H4 (cell line): ENCODE data around the gene TMEM131L. TPM values are rescaled to one million over a fixed set of nuclear protein-coding genes. Genes with fewer than 3 reads are reported as not detected.
"Not testable (repeated sequence)": the region's sequence is repeated elsewhere in the genome, so short reads cannot be mapped to it uniquely, and the experiment has no call there.

Source experiments
- DNase-seq: peaks from one replicate; pipeline ENCODE4 v3.0.0-alpha.2; 2015; ENCODE audit warnings: low spot score
- total RNA-seq: library from RNA; depleted of rRNA; stranded (reverse); fragments of >200 nt; shearing (Covaris generic); gene quantifications from 2 replicates; pipeline ENCODE4 v1.2.3, GENCODE V29; 2014

The TMEM131L gene
- total RNA-seq, 1 experiment from 2014 or later, result 14.2 TPM

- no peak for DNase-seq
Measured at GRCh38 chr4:153538487-153539357, 72.6 kb downstream of the TMEM131L start.

GRCh38 chr4:153539422-153539821 is 73.3 kb downstream of the TMEM131L start:
- DNase-seq, result no peak

- DNase-seq, result peak; percentile 79
Measured at GRCh38 chr4:153541456-153542096, 75.4 kb downstream of the TMEM131L start.

DNA sequence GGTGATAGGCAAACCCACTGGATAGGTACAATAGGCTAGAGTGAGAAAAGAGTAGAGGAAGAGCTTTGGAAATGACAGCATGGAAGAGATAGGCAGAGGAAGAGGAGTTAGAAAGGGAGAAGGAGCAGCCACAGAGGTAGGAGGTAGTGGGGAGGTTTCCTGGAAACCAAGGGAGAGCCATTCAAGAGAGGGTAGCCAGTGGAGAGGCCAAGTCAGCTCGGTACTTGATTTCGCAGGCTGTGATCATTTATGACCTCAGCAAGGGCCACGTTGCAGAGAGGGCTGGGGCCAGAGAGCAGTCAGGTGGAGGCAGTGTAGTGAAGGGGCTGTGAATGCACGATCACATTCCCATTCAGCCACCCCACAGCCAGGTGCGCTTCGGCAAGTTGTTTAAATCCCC is 76.0 kb downstream of the TMEM131L start:
- no peak for DNase-seq

DNA sequence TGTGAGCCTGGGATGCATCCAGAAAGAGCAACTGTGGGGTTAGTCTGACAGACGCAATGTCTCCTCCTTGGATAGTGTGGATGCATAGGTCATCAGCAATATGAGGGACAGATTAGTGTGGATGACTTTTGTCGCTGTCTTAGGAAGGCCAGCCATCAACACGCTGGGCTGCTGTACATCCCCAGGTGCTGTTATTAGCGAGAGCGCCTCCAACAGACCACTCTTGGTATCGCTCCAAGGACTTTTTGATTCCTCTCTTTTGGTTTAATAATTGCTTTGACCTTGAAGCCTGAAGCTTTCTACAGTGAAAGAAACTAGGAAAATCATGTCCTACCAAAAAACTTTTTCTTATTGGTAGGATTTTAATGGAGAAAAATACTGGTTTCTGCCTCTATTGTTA is 76.7 kb downstream of the TMEM131L start:
- DNase-seq, result no peak

DNA sequence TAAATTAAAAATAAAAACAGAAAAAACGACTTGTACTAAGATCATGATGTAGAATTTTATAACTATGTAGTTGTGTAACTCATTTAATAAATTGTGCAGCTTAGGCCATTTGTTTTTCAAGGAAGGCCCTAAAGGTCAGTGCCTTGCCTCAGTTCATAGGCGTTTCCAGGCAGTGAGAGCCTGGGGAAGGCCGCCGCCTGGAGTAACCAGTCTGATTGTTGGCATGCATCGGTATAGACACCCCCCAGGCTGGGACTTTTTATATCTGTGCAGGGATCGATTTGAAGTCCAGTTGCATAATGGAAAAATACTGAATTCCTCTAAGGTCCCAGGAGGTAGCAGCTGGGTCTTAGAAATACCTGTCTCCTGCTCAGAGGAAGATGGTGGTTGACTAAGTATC is 77.2 kb downstream of the TMEM131L start:
- DNase-seq, result no peak

GRCh38 chr4:153545822-153546221 is 79.7 kb downstream of the TMEM131L start:
- no peak for DNase-seq

GRCh38 chr4:153546280-153546679 is 80.1 kb downstream of the TMEM131L start:
- DNase-seq, result no peak

DNA sequence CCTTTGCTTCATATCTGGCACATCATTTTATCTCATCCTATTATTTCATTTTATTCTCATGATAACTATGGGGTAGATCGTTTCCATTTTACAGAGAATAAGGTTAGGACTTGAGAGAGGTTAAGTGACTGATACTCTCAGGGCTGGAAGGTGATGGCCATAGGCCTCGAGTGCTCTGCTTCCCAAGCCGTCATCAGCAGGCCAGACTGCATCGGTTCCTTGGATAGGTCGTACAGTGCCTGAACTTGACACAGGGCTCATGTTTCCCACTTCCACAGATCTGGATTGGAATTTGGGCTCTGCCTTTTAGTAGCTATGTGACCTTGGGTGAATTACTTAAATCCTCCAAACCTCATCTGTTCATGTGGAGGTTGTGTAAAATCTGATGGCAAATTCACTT is 81.4 kb downstream of the TMEM131L start:
- no peak for DNase-seq

DNA sequence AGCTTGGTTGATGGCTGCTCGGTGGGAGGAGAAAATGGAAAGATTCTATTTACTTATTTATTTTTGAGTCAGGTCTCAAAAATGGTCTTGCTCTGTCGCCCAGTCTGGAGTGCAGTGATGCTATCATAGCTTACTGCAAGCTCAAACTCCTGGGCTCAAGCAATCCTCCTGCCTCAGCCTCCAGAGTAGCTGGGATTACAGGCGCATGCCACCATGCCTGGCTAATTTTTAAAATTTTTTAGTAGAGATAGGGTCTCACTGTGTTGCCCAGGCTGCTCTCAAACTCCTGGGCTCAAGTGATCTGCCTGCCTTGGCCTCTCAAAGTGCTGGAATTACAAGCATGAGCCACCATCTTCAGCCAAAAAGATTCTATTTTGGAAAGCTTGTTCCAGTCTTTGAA is 82.7 kb downstream of the TMEM131L start:
- DNase-seq, result not testable (repeated sequence)

- DNase-seq, result no peak
Measured at GRCh38 chr4:153549405-153549804, 83.2 kb downstream of the TMEM131L start.

DNA sequence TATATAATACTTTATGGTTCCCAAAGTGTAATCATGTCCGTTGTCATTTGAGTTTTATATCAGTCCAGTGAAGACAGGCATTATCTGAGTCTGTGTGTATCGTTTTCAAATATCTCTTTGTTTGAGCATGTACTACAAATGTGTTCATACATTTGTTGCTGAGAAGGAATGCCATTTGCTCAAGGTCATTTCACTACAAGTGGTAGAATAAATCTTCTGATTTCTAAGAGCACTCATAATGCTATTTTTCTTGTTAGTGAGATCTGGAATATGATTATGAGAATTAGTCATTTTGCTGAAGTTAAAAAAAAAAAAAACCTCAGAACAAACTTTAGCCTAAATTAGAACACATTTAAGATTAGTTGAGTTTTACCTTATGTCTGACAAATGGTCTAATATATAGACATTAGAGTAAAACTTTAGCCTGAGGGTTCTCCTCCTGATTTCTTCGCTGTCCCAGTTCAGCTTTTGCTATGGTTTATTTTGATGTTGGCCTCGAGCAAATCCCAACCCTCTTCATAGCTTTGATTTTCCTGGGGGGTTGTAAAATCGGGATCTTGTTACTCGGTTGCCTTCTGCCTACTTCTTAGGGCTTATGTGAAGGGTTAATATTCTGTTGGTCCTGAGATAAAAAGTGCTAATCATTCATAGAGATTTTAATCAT is 87.1 kb downstream of the TMEM131L start:
- DNase-seq, result no peak

- DNase-seq, result no peak
Measured at GRCh38 chr4:153553819-153554170, 87.6 kb downstream of the TMEM131L start.

- peak; percentile 63 for DNase-seq
Measured at GRCh38 chr4:153555730-153556434, 89.7 kb downstream of the TMEM131L start.

DNA sequence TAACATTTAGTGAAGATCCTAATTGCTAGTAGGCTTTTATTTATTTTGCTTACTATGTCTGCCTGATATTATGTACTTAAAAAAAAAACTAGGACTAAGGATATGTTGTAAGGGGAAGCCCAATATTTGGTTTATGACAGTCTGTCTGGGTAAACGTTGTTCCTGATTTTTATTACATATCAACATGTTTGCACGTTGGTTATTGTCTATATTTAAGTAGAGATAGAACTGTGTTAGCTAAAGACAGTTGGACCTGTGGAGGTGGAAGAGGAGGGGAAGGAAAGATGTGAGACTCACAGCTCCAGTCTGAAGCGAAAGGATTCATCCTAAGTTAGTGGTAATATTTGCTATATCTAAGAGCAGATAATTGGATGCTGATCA is 90.3 kb downstream of the TMEM131L start:
- no peak for DNase-seq

DNA sequence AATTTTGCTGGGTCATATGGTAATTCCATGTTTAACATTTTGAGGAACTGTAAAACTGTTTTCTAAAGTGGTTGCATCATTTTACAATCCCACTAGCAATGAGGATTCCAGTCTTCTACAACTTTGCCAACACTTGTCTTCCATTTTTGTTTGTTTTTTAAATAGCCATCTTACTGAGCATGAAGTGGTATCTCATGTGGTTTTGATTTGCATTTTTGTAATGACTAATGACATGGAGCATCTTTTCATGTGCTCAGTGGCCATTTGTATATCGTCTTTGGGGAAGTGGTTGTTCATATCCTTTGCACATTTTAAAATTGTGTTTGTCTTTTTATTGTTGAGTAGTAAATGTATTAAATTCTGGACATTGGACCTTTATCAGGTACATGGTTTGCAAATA is 94.7 kb downstream of the TMEM131L start:
- DNase-seq, result no peak

- peak; percentile 67 for DNase-seq
Measured at GRCh38 chr4:153564630-153565525, 98.7 kb downstream of the TMEM131L start.

DNA sequence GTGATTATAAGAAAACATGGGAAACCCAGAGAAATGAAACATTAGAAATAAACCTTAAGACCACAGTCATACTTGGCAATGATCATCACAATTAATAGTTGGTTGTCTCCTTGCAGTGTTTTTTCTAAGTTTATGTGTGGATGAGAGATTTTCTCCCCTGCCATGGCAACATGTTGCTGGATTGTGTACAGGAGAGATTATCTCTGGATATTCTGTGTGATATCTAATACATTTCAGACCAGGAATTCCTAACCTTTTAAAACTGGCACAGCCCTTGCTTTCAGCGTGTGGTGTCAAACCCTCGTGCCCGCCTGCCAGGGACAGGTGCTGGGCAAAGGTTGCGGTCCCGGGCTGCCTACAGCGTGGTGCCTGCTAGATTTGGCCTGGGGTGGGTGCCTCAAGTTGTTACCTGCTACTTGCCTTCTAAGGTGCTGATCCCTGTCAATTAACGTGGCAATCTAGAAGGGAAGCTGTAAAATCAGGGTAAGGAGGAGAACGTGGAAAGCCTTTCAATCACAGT is 100.5 kb downstream of the TMEM131L start:
- DNase-seq, result no peak

GRCh38 chr4:153567660-153568059 is 101.5 kb downstream of the TMEM131L start:
- not testable (repeated sequence) for DNase-seq

GRCh38 chr4:153570228-153570973 is 104.2 kb downstream of the TMEM131L start:
- DNase-seq, result no peak
